ENCODE measurements around the gene C7orf25. TPM values are rescaled to one million over a fixed set of nuclear protein-coding genes. Genes with fewer than 3 reads are reported as not detected.

The C7orf25 gene
- polyA plus RNA-seq, 2 of the 4 experiments (the other 2 are of a cell fraction), result 3.0 to 3.7 TPM

DNA sequence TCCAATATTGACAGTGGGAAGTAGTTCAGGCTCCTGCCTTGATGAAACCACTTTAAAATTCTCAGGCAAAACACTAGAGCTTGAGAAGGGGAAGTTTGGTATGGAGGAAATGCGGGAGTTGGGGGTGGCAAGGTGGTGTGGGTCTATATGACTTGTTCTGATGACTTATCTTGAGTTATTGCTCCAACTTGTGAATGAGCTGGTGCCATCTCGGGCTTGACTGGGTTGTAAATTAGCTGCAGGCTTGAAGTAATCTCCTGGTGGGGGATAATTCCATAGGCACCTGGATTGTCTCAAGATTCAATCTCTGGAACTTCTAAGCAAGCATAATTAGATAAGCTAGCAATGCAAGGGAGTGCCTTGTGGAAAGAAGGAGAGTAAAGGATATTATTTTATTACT is 49.3 kb upstream of the C7orf25 start:
- Histone ChIP-seq H3K9me3 (no peaks in the 10 kb centered on the region), H3K4me1 (no peaks in the 10 kb centered on the region), H3K27ac (no peak overlapping the region), H3K4me2 (no peak overlapping the region), H3K4me3 (no peak overlapping the region)
- ATAC-seq (no peak), FAIRE-seq (no peak), DNase-seq (ENCODE audit: low read depth in 1 of 2, low spot score in 1 of 2) (no peak)
- ChIA-PET POLR2A (no interaction called here), CTCF (no interaction called here)
- 8% methylated on average over 2 of the region's 2 CpGs for WGBS (ENCODE audit: missing lambda C conversion rate)
- TF ChIP-seq ZC3H11A (IDR thresholded peaks at IDR 0.05), result no peak
- no peak for TF ChIP-seq TFCP2L1 (CRISPR knock-in tag; IDR thresholded peaks at IDR 0.05)
- TF ChIP-seq MAZ (IDR thresholded peaks at IDR 0.05; ENCODE audit: borderline replicate concordance, low read depth, low read length), result no peak
- TF ChIP-seq, protein P1, sequence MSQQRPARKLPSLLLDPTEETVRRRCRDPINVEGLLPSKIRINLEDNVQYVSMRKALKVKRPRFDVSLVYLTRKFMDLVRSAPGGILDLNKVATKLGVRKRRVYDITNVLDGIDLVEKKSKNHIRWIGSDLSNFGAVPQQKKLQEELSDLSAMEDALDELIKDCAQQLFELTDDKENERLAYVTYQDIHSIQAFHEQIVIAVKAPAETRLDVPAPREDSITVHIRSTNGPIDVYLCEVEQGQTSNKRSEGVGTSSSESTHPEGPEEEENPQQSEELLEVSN (IDR thresholded peaks at IDR 0.05; ENCODE audit: borderline replicate concordance, low read depth), result no peak
- TF ChIP-seq RNF2 (IDR thresholded peaks at IDR 0.05; ENCODE audit: borderline replicate concordance, low read depth), result no peak
- TF ChIP-seq, protein P2, sequence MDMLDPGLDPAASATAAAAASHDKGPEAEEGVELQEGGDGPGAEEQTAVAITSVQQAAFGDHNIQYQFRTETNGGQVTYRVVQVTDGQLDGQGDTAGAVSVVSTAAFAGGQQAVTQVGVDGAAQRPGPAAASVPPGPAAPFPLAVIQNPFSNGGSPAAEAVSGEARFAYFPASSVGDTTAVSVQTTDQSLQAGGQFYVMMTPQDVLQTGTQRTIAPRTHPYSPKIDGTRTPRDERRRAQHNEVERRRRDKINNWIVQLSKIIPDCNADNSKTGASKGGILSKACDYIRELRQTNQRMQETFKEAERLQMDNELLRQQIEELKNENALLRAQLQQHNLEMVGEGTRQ (IDR thresholded peaks at IDR 0.05), result no peak
- no peak for TF ChIP-seq TP53 (CRISPR knock-in tag; IDR thresholded peaks at IDR 0.05)
- no peak for TF ChIP-seq GATA3 (IDR thresholded peaks at IDR 0.05; ENCODE audit: borderline replicate concordance)
- no peak for TF ChIP-seq JUN (IDR thresholded peaks at IDR 0.05)
- TF ChIP-seq RAD21 (conservative IDR thresholded peaks at IDR 0.05 in 1 of 2, IDR thresholded peaks at IDR 0.05 in 1 of 2), result no peak
- TF ChIP-seq, protein P3, sequence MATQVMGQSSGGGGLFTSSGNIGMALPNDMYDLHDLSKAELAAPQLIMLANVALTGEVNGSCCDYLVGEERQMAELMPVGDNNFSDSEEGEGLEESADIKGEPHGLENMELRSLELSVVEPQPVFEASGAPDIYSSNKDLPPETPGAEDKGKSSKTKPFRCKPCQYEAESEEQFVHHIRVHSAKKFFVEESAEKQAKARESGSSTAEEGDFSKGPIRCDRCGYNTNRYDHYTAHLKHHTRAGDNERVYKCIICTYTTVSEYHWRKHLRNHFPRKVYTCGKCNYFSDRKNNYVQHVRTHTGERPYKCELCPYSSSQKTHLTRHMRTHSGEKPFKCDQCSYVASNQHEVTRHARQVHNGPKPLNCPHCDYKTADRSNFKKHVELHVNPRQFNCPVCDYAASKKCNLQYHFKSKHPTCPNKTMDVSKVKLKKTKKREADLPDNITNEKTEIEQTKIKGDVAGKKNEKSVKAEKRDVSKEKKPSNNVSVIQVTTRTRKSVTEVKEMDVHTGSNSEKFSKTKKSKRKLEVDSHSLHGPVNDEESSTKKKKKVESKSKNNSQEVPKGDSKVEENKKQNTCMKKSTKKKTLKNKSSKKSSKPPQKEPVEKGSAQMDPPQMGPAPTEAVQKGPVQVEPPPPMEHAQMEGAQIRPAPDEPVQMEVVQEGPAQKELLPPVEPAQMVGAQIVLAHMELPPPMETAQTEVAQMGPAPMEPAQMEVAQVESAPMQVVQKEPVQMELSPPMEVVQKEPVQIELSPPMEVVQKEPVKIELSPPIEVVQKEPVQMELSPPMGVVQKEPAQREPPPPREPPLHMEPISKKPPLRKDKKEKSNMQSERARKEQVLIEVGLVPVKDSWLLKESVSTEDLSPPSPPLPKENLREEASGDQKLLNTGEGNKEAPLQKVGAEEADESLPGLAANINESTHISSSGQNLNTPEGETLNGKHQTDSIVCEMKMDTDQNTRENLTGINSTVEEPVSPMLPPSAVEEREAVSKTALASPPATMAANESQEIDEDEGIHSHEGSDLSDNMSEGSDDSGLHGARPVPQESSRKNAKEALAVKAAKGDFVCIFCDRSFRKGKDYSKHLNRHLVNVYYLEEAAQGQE (IDR thresholded peaks at IDR 0.05), result no peak
- no peak for TF ChIP-seq RARB (CRISPR knock-in tag; IDR thresholded peaks at IDR 0.05)
- TF ChIP-seq EP300 (IDR thresholded peaks at IDR 0.05), result no peak
- no peak for TF ChIP-seq NFE2L2 (conservative IDR thresholded peaks at IDR 0.05; ENCODE audit: low read length)
- TF ChIP-seq, protein P4, sequence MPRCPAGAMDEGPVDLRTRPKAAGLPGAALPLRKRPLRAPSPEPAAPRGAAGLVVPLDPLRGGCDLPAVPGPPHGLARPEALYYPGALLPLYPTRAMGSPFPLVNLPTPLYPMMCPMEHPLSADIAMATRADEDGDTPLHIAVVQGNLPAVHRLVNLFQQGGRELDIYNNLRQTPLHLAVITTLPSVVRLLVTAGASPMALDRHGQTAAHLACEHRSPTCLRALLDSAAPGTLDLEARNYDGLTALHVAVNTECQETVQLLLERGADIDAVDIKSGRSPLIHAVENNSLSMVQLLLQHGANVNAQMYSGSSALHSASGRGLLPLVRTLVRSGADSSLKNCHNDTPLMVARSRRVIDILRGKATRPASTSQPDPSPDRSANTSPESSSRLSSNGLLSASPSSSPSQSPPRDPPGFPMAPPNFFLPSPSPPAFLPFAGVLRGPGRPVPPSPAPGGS (IDR thresholded peaks at IDR 0.05), result no peak
- no peak for TF ChIP-seq NR3C1 (IDR thresholded peaks at IDR 0.05)

DNA sequence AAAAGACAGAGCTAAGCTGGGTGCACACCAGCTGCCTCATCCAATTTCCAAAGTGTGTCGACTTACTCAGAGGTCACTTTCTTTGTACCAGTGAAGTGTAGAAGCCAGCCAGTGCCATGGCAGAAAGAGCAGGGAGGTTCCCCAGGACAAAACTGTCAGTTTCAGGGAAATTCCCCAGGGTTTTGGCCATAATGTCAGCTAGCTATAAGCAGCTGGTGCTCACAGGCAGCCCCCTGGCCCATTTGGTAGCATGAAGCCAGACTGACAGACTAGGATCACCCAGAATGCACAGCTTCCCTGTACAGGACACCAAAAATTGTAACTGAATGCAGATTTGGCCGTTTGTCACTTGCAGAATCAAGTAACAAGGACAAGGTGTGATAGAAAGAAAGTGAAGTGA is 48.9 kb upstream of the C7orf25 start:
- Histone ChIP-seq H3K4me2 (no peak overlapping the region), H3K9me3 (no peaks in the 10 kb centered on the region), H3K4me3 (no peak overlapping the region), H3K4me1 (no peaks in the 10 kb centered on the region), H3K27ac (no peak overlapping the region)
- POLR2A ChIA-PET, result no interaction called here
- DNase-seq (ENCODE audit: low read depth in 1 of 2, low spot score in 1 of 2) (no peak), ATAC-seq (no peak), FAIRE-seq (no peak)
- CTCF ChIA-PET, result interaction anchor here (2.4 to 3.1 kb wide), 2 partner anchors 19 to 301 kb away, joined by 6 to 11 read pairs; no protein-coding TSS in a partner anchor
- no peak for TF ChIP-seq CHD2 (IDR thresholded peaks at IDR 0.05; ENCODE audit: low read length, partially characterized antibody)
- TF ChIP-seq ZSCAN20 (CRISPR knock-in tag; IDR thresholded peaks at IDR 0.05), result no peak
- TF ChIP-seq CEBPB (IDR thresholded peaks at IDR 0.05), result no peak
- no peak for TF ChIP-seq SMC3 (IDR thresholded peaks at IDR 0.05)
- TF ChIP-seq EHF (CRISPR knock-in tag; IDR thresholded peaks at IDR 0.05), result no peak
- no peak for TF ChIP-seq FOSB (CRISPR knock-in tag; IDR thresholded peaks at IDR 0.05)
- TF ChIP-seq, protein P5, sequence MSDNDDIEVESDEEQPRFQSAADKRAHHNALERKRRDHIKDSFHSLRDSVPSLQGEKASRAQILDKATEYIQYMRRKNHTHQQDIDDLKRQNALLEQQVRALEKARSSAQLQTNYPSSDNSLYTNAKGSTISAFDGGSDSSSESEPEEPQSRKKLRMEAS (IDR thresholded peaks at IDR 0.05), result no peak
- TF ChIP-seq HOXB5 (CRISPR knock-in tag; IDR thresholded peaks at IDR 0.05), result no peak
- no peak for TF ChIP-seq HOXB13 (CRISPR knock-in tag; IDR thresholded peaks at IDR 0.05; ENCODE audit: low read depth)
- TF ChIP-seq RNF2 (IDR thresholded peaks at IDR 0.05; ENCODE audit: borderline replicate concordance, low read depth), result no peak
- TF ChIP-seq NFE2L2 (conservative IDR thresholded peaks at IDR 0.05; ENCODE audit: low read length), result no peak
- TF ChIP-seq, protein P6, sequence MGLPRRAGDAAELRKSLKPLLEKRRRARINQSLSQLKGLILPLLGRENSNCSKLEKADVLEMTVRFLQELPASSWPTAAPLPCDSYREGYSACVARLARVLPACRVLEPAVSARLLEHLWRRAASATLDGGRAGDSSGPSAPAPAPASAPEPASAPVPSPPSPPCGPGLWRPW (IDR thresholded peaks at IDR 0.05), result no peak
- no peak for TF ChIP-seq JUNB (IDR thresholded peaks at IDR 0.05)
- TF ChIP-seq HOXA7 (CRISPR knock-in tag; IDR thresholded peaks at IDR 0.05), result no peak
- TF ChIP-seq JUN (IDR thresholded peaks at IDR 0.05), result no peak
- TF ChIP-seq, protein P7, sequence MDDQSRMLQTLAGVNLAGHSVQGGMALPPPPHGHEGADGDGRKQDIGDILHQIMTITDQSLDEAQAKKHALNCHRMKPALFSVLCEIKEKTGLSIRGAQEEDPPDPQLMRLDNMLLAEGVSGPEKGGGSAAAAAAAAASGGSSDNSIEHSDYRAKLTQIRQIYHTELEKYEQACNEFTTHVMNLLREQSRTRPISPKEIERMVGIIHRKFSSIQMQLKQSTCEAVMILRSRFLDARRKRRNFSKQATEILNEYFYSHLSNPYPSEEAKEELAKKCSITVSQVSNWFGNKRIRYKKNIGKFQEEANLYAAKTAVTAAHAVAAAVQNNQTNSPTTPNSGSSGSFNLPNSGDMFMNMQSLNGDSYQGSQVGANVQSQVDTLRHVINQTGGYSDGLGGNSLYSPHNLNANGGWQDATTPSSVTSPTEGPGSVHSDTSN (IDR thresholded peaks at IDR 0.05), result no peak
- 0% methylated on average over 2 of the region's 2 CpGs for WGBS (ENCODE audit: missing lambda C conversion rate)
